Neural progenitor cell (in vitro differentiated cells): ENCODE measurements around the gene PLCH2.

Experiments used
- EZH2 ChIP-seq: fragments of 200-600 bp; sonication (generic); IDR thresholded peaks from 2 replicates; pipeline ENCODE4 v1.6.1; 2017; ENCODE audit warnings: antibody characterized with exemption, mild to moderate bottlenecking, moderate library complexity
- EZH2phosphoT487 ChIP-seq: fragments of 200-600 bp; sonication (generic); IDR thresholded peaks from 2 replicates; pipeline ENCODE4 v1.6.1; 2017; ENCODE audit warnings: antibody characterized with exemption
- TF ChIP-seq, protein P1 (sequence below): fragments of 200-600 bp; sonication (generic); IDR thresholded peaks from 2 replicates; pipeline ENCODE4 v1.5.1; 2017; ENCODE audit warnings: antibody characterized with exemption, mild to moderate bottlenecking

DNA sequence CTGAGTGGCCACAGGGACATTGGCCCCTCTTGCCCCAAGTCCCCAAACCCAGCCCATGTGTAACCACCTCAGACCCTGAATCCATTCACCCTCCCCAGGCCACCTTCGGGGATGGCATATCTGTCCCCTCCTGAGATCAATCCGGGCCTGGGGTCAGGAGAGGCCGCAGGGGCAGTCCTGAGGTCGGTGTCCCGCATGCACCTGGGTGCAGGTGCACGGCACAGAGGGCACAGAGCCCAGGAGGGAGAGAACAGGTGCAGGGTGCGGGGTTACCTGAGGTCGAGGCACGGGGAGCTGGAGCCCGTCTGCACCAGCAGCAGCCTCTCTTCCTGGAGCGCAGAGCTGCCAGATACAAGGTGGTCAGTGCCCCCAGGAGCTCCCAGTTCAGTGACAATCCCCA, 33.5 kb downstream of the PLCH2 start:
- TF ChIP-seq, protein P1, sequence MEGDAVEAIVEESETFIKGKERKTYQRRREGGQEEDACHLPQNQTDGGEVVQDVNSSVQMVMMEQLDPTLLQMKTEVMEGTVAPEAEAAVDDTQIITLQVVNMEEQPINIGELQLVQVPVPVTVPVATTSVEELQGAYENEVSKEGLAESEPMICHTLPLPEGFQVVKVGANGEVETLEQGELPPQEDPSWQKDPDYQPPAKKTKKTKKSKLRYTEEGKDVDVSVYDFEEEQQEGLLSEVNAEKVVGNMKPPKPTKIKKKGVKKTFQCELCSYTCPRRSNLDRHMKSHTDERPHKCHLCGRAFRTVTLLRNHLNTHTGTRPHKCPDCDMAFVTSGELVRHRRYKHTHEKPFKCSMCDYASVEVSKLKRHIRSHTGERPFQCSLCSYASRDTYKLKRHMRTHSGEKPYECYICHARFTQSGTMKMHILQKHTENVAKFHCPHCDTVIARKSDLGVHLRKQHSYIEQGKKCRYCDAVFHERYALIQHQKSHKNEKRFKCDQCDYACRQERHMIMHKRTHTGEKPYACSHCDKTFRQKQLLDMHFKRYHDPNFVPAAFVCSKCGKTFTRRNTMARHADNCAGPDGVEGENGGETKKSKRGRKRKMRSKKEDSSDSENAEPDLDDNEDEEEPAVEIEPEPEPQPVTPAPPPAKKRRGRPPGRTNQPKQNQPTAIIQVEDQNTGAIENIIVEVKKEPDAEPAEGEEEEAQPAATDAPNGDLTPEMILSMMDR, result no peak
- TF ChIP-seq EZH2 (no peak), EZH2phosphoT487 (no peak)
